Activated B cell treated with CpG ODN at 0.5 μM for 24 hours (primary cell): ENCODE measurements around the gene SMAD6. TPM values are rescaled to one million over a fixed set of nuclear protein-coding genes. Genes with fewer than 3 reads are reported as not detected.

Source experiments
- ATAC-seq: fragments of 200-7000 bp; cut with Tn5 transposase; one replicate; pipeline ENCODE4 v1.10.0; 2021; ENCODE audit warnings: low read depth, mild to moderate bottlenecking, moderate library complexity
- CTCF ChIA-PET: fragments of 350-600 bp; sonication (Branson Sonifier 250); formaldehyde crosslinking; loops from one replicate; lab custom pipeline; 2021; ENCODE audit warnings: antibody characterized with exemption; lab: Charles Lee
- POLR2A ChIA-PET: fragments of 350-600 bp; sonication (Branson Sonifier 250); formaldehyde crosslinking; loops from one replicate; lab custom pipeline; 2021; ENCODE audit warnings: antibody characterized with exemption; lab: Charles Lee
- DNase-seq: peaks from one replicate; pipeline ENCODE4 v3.0.0; 2022
- H3K27ac Mint-ChIP-seq: one replicate; pipeline ENCODE4 v1.8.0; 2020; ENCODE audit warnings: mixed read lengths
- H3K27me3 Mint-ChIP-seq: one replicate; pipeline ENCODE4 v1.8.0; 2021; ENCODE audit warnings: mixed read lengths
- H3K36me3 Mint-ChIP-seq: one replicate; pipeline ENCODE4 v1.8.0; 2021; ENCODE audit warnings: low read depth, mixed read lengths
- H3K4me1 Mint-ChIP-seq: one replicate; pipeline ENCODE4 v1.8.0; 2021; ENCODE audit warnings: mixed read lengths
- H3K4me3 Mint-ChIP-seq: one replicate; pipeline ENCODE4 v1.8.0; 2020; ENCODE audit warnings: mild to moderate bottlenecking, mixed read lengths
- H3K9me3 Mint-ChIP-seq: one replicate; pipeline ENCODE4 v1.8.0; 2020; ENCODE audit warnings: mixed read lengths
- CTCF ChIP-seq: fragments of 200-600 bp; IDR thresholded peaks from one replicate; pipeline ENCODE4 v1.8.0; 2022; ENCODE audit warnings: antibody characterized with exemption, mild to moderate bottlenecking
- intact Hi-C: fragments of 100-400 bp; cut with micrococcal nuclease; formaldehyde crosslinking; loops from one replicate; pipeline ENCODE4 v1.15.1; 2024
- total RNA-seq: library from RNA; stranded (reverse); gene quantifications from 2 replicates; pipeline ENCODE4 v1.2.3, GENCODE V29; 2022

Gene SMAD6
- total RNA-seq, 1 donor from 2014 or later: 0.04 TPM

- Mint-ChIP-seq H3K9me3 (no peaks in the 10 kb centered on the region), H3K4me1 (peaks cover 6% of the 10 kb centered on the region), H3K27me3 (peaks cover 3% of the 10 kb centered on the region), H3K36me3 (no peaks in the 10 kb centered on the region), H3K4me3 (no peak overlapping the region), H3K27ac (no peak overlapping the region)
- TF ChIP-seq CTCF: no peak
- ChIA-PET POLR2A (no interaction called here), CTCF (no interaction called here)
- ATAC-seq: no peak
- no peak for DNase-seq
- intact Hi-C loops: no loop called here
Observed at GRCh38 chr15:66675446-66675845, 26.6 kb upstream of the SMAD6 start.

- CTCF ChIA-PET: no interaction called here
- POLR2A ChIA-PET: no interaction called here
Observed at GRCh38 chr15:66677336-66677735, 24.7 kb upstream of the SMAD6 start.

DNA sequence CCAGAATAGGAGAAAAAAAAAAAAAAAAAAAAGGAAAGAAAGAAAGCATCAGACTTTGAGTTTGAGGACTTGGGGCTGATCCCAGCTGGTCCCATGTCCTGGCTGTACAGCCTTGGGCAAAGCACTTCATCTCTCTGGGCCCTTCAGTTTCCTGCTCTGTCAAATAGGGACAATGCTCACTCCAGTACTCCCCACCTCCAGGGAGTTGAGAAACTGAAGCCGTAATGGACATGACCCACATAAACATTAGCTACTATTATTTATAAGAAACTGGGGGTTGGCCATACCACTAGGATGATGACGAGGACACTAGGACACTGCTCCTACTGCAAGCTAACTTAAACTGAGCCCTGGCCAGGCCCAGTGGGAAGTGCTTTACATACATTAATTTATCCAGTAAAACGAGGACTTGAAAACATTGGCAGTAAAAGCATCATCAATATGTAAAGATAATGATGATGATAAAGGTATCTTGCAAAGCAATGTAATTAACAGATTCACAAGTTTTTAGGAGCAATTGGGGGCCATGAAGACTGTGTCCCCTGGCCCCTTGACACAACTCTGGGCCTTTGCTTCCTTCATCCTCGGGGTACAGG is 22.9 kb upstream of the SMAD6 start:
- POLR2A ChIA-PET: no interaction called here
- Mint-ChIP-seq H3K4me3 (no peak overlapping the region), H3K36me3 (no peaks in the 10 kb centered on the region), H3K9me3 (peaks cover 8% of the 10 kb centered on the region), H3K27me3 (no peaks in the 10 kb centered on the region), H3K4me1 (peaks cover 17% of the 10 kb centered on the region), H3K27ac (no peak overlapping the region)
- CTCF ChIA-PET: interaction anchor here (0.7 kb wide), 1 partner anchor 1113 kb away, joined by 3 read pairs; no protein-coding TSS in a partner anchor
- intact Hi-C loops: no loop called here
- TF ChIP-seq CTCF: no peak
- DNase-seq (no peak), ATAC-seq (no peak)

More at GRCh38 chr15:66677336-66677735, 24.7 kb upstream of the SMAD6 start:
- Mint-ChIP-seq H3K9me3 (peaks cover 5% of the 10 kb centered on the region), H3K27ac (no peak overlapping the region), H3K27me3 (peaks cover 3% of the 10 kb centered on the region), H3K4me3 (no peak overlapping the region), H3K36me3 (no peaks in the 10 kb centered on the region), H3K4me1 (peaks cover 7% of the 10 kb centered on the region)
- DNase-seq (no peak), ATAC-seq (no peak)
- intact Hi-C loops: no loop called here
- no peak for TF ChIP-seq CTCF

- no peak for TF ChIP-seq CTCF
- ChIA-PET POLR2A (no interaction called here), CTCF (no interaction called here)
- Mint-ChIP-seq H3K27me3 (no peaks in the 10 kb centered on the region), H3K27ac (no peak overlapping the region), H3K4me3 (no peak overlapping the region), H3K4me1 (peaks cover 18% of the 10 kb centered on the region), H3K36me3 (no peaks in the 10 kb centered on the region), H3K9me3 (peaks cover 10% of the 10 kb centered on the region)
- DNase-seq: no peak
- intact Hi-C loops: no loop called here
- no peak for ATAC-seq
Observed at GRCh38 chr15:66679657-66680108, 22.4 kb upstream of the SMAD6 start.

GRCh38 chr15:66680502-66680901 is 21.5 kb upstream of the SMAD6 start:
- peaks cover 15% of the 10 kb centered on the region for H3K4me1 Mint-ChIP-seq
- H3K27ac Mint-ChIP-seq: no peak overlapping the region
- ATAC-seq: no peak
- ChIA-PET POLR2A (no interaction called here), CTCF (no interaction called here)
- no peaks in the 10 kb centered on the region for H3K36me3 Mint-ChIP-seq
- H3K4me3 Mint-ChIP-seq: no peak overlapping the region
- intact Hi-C loops: no loop called here
- H3K27me3 Mint-ChIP-seq: no peaks in the 10 kb centered on the region
- peaks cover 10% of the 10 kb centered on the region for H3K9me3 Mint-ChIP-seq
- no peak for DNase-seq
- no peak for TF ChIP-seq CTCF
